Bone marrow (tissue), 2 donors: ENCODE results near the gene ALOXE3.

Experiments
- DNase-seq, 2 donors: peaks; one replicate each; lab custom pipeline; 2025; lab: John Stamatoyannopoulos, UW

ALOXE3 gene

GRCh38 chr17:8153957-8154607, 35.8 kb upstream of the ALOXE3 start:
- DNase-seq: peak; percentile 86 to 95

DNA sequence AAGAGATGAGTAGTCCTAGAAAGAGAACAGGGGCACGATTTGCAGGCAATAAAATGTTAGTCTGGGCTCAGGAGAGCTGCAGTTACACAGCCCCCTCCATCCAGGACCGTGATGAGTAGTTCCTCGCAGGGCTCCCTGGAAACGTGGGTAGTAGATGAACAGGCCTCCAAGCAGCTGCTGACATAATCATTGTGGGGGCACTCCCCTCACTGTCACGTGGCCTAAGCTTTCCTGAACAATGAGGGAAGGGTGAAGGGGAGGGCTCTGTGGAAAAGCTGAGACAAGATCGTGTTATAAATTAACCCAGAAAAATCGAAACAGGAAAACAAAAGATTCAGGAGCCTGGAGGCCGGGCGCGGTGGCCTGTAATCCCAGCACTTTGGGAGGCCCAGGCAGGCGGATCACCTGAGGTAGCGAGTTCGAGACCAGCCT, 35.2 kb upstream of the ALOXE3 start:
- DNase-seq: peak; percentile 34 to 69

DNA sequence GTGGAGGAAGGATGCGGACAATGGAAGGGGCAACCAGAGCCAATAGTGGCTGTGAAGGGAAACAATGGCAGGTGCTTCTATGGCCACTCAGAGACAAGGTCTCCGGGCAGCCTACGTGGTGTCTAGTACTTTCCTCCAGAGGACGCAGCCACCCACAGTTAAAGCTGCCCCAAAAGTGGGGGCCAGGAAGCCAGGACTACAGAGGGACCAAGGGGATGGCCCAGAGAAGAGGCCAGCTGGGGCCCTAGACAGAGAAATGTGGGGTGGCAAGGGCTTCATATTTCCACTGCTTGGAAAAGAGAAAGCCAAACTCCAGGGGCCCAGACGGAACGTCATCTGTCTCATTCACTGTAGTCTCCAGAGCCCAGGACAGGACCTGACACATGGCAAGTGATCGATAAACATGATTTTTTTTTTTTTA, 34.7 kb upstream of the ALOXE3 start:
- no peak for DNase-seq

GRCh38 chr17:8152112-8152775, 33.9 kb upstream of the ALOXE3 start, which contains the start of gene PER1:
TSS of gene PER1 (minus strand) at chr17:8152404. CDS start at chr17:8150706, 1,698 bp downstream.
- DNase-seq: peak; percentile 23 to 81

DNA sequence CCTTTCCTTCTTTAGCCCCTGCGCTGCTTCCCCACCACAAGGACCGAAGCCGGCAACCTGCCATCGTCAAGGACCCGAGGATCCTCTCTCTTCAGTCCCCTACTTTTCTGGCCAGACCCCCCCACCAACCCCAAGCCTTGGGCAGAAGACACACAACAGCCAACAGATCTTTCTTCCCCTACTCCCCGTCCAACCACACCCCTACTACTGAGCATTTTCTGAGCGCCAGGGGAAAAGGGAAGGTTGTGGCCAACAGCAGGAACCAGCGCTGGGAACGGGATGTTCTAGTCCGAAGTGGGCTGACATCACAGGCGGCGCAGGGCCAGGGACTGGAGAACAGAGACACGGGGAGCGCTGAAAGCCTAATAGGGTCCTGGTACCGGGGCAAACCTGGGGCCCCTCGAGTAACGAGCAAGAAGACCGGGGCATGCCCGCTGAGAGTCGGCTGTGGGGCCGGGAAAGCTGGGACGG, 33.4 kb upstream of the ALOXE3 start:
- peak; percentile 4 to 68 for DNase-seq

GRCh38 chr17:8151120-8151640, 32.9 kb upstream of the ALOXE3 start:
- DNase-seq: peak; percentile 32 to 71

DNA sequence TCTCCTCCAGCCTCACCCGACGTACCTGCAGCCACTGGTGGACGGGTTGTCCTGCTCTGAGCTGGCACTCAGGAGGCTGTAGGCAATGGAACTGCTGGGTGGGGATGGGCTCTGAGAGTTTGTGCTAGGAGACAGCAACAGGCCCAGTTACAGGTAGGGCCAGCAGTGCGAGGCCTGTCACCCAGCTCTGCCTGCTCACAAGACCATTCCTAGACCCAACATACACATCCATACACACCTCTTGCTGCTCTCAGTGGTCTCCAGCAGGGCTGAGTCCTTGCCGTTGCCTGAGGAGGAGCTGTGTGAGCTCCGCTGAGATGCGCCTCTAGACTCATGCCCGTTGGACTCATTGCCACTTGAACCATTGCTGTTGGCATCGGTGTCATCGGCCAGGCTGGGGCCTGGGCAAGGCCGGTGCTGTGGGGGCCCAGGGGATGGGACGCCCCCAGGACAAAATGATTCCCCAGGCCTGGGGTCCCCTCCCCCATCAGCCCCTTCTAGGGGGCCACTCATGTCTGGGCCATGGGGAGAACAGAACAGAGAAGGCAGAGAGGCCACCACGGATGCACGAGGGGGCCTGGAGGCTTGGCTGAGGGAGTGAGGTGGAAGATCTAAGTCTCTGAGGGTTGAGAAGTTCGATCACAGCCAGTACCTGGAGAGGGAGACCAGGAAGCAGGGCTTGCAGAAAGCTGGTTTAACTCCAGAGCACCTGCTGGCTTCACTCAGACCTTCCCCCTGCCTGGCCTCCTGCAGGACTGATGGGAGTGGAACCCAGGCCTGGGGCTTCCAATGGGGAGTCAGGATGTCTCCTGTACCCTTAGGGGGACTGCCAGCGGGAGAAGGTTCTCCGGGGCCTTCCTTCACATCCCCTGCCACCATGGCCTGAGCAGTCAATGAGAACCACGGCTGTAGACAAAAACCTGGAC, 32.1 kb upstream of the ALOXE3 start:
- no peak for DNase-seq

DNA sequence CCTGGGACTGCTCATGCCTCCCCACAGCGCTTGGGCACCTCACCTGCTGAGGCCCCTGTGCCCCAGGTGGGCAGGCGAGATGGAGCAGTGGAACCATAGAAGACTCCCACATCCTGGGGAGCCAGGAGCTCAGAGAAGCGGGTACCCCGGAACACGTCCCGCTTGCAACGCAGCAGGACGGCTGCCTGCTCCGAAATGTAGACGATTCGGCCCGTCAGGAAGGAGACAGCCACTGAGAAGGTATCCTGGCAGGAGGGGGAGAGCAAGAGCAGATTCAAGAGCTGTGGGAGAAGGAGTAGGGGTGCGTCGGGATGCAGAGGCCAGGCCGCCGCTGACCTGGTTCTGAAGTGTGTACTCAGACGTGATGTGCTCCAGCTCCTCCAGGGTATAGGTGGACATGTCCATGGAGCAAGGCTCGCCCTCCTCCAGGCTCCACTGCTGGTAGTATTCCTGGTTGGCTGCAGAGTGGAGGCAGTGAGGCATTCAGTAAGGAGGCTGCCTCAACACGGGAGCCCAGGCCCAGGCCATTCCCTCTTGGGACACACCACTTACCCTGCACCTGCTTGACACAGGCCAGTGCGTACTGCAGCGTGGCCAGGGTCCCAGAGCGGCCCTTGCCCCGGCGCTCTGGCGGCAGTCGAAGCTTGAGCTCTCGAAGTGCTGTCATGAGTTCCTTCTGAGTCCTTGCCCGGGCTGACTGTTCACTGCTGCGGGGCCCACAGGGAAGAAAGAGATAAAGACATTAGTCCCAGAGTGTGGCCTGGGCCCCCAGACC, 31.3 kb upstream of the ALOXE3 start:
- no peak for DNase-seq

- DNase-seq: no peak
Observed at GRCh38 chr17:8148560-8148959, 30.2 kb upstream of the ALOXE3 start.

DNA sequence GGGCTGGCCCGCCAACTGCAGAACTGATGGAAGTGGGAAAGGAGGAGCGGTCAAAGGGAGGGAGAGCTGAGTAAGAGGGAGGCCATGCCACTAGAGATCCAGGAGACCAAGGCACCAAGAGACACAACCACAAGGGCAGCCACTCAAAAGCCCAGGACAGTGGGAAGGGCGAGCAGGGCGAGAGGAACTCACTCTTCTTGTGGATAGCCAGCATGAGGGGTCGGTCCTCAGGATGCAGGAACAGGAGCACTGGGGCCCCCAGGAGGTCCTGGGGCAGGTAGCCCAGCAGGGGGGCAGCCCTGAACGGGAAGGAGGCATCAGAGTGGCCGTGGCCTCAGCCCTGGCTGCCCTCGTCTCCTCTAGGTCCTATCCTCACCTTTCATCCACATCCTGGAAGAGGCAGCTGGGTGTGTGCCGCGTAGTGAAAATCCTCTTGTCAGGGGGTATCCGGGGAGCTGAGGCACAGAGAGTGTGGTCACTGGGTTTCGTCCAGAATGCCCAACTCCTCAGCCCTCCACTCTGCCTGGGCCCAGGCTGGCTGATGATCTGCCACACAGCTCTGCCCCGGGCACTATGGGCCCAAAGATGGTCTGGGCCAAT, 29.6 kb upstream of the ALOXE3 start:
- no peak for DNase-seq

DNA sequence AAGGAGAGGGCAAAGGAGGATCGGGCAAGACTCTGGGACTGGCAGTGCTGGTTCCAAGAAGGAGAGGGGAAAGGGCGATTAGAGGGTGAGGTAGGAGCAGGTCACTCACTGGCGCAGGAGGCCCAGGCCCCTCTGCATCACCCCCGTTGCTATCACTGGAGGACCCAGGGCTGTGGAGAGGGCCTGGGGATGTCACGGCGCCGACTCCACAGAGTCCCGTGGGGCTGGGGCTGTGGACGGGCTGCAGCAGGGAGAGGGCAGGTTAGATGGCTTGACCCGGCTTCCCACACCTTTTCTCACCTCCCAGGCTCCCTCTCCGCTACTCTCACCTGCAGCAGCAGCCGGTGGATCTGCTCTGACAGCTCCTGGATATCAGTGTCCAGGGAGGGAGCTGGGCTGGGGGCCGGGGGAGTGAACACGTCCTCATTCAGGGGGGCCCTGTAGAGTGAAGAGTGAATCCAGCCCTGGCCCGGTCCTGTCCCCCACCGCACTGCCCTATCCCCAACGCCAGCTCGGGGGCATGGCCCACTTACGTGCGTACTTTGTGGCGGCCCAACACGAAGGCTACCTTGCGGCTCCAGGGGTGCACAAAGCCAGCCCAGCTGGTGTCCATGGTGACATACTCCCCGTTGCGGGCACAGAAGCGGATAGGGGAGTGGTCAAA, 29.0 kb upstream of the ALOXE3 start:
- no peak for DNase-seq

GRCh38 chr17:8146381-8147140, 28.2 kb upstream of the ALOXE3 start:
- no peak for DNase-seq

DNA sequence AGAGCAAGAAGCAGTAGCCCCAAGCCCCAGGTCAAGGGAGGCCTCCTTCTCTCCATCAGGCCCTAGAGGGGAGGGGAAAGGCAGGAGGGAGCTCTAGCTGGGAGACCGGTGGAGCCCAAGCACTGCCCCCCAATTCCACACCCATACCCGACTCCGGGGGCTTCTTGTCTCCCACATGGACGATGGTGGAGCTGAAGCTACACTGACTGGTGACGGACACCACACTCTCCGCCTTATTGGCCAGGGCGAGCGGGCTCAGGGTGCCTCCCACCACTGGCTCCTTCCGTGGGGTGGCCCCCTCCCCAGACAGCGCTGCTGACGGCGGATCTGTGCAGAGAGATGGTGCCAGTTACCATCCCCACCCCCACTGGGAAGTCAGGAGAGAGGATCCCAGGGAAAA, 27.5 kb upstream of the ALOXE3 start:
- no peak for DNase-seq

DNA sequence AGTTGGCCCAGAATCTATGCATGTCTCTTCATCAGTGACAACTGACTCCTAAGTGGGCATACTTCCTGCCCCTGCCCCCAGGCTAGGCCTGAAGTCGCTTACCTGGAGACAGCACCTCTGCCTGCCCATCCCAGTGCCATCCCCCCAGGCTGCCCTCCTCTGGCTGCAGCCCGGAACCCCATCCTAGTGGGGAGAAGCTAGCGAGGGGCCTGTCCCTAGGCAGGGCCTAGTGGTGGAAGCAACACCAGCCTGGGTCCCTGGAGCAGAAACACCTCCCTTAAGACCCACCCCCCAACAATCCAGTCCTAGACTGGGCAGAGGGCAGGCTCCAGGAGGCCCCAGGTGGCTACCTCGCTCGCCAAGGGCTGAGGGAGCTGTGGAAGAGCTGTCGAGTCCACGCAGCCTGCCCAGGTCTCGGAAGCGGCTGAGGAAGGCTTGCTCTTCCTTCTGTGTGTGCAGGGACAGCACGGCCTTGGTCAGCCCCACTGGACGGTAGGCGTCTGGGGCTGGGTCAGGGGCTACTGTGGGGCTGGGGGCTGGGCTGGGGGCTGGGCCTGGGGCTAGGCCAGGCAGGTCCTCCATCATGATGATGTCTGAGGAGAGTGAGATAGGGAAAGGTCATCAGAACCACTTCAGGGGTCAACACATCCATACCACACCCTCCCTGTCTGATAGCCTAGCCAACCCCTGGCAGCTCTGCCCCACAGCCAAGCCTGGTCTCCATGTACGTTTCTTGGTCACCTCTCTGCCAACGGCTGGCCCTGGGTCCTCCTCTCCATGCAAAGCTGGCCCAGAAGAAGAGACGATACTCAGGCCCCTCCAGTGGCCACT, 26.3 kb upstream of the ALOXE3 start:
- no peak for DNase-seq

GRCh38 chr17:8143581-8144400, 25.5 kb upstream of the ALOXE3 start:
- no peak for DNase-seq

DNA sequence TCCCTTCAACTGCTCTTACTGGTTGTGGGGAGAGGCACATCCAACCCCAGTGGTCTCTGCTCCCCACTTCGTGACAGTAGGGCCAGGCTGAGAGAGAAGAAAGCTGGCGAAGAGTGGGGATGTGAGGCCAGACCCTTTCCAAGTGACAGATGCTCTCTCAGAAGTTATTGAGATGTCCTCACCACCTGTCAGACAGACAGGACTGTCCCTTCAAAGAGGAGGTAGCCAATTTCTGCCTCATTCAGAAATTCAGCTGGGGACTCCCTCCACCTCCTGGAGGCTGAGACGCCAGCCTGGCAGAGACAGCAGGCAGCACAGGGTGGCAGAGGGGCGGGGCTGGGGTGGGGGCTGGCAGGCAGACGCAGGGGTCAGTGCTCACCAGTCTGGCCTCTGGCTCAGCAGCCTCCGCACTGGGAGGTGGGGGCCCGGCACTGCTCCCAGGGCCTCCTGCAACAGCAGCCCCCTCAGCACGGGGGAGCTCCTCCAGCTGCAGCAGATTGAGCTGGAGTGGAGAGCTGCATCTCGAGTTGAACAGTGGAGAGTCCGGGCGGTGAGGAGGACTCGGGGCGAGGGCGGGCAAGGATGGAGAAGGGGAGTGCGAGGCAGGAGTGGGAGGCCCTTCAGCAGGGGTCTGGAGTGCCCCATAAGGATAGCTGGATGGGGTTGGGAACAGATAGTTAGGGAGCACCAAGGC, 24.7 kb upstream of the ALOXE3 start:
- DNase-seq: no peak

DNA sequence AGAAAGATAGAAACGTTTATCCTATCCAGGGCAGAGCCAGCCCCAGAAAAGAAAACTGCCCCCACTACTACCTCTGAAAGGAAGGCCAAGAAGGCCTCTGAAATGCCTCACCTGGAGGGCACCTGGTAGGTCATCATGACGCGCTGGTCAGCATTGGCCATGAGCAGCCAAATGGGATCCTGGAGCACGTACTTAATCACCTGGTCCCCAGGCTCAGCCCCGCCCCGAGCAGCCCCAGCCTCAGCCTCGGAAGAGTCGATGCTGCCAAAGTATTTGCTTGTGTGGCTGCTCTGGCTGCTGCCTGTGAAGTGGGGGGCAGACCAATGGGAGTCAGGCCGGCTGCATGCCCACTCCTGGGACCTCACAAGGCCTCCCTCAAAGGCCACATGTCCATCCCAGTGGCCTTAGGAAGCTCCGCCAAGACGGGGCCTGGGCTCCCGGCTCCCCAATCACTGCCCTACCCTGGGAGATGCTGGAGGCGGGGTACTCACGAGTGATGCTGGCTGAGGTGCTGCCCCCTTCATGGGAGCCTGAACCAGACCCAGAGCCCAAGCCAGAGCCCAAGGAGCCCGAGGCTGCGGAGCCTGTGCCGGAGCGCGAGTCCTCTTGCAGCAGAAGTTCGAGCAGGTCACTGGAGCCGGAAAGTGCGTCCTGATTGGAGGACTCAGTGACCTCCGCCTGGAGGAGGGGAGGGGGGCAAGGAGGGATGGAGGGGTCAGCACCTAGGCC, 24.0 kb upstream of the ALOXE3 start:
- no peak for DNase-seq
